ENCODE data around the gene COL6A1.

Gene COL6A1

DNA sequence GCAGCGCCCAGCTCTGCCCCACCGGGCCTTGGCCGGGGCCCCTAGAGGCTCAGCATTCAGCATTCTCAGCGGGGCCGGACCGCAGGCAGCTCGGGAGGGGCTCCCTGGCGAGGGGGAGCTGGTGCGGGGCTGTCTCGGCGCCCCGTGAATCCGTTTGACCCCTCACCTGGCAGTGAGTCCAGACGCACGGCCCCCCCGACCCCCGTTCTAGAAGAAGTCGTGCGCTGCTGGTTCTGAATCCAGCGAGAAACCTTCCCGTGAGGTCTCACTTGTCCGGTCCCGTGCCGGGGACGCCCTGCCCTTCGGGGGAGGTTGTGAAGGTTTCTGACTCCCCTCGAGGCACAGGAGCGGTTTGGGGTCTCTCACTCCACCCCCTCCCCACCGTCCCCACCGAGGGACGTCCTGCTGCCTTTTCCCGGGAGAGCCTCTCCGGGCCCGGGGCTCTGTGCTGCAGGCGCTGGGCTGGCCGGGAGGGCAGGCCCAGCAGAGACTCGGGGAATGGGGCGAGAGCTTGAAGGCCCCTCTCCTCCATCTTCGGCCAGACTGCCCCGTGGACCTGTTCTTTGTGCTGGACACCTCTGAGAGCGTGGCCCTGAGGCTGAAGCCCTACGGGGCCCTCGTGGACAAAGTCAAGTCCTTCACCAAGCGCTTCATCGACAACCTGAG lies 655 bp downstream of the COL6A1 start:
- Histone ChIP-seq H3K4me1 (ENCODE audit: insufficient read depth, low read length, severe bottlenecking) (no peaks in the 10 kb centered on the region), H3K9me3 (ENCODE audit: low read length) (no peaks in the 10 kb centered on the region), H3K9ac (ENCODE audit: low read length) (no peak overlapping the region), H3K27ac (ENCODE audit: low read depth, low read length, poor library complexity, severe bottlenecking) (no peak overlapping the region), H3K36me3 (ENCODE audit: insufficient read depth, low read length) (no peaks in the 10 kb centered on the region), H2AFZ (ENCODE audit: low read length) (no peak overlapping the region), H3K4me2 (ENCODE audit: low read length) (no peak overlapping the region), H3K4me3 (ENCODE audit: low read depth, low read length, poor library complexity, severe bottlenecking) (no peak overlapping the region), H4K20me1 (ENCODE audit: insufficient read depth, low read length) (no peaks in the 10 kb centered on the region), H3K9me2 (ENCODE audit: low read depth, low read length) (no peaks in the 10 kb centered on the region), H3F3A (ENCODE audit: insufficient read depth, low read length) (peaks cover 3% of the 10 kb centered on the region; the same call in 1 of the 2 replicates), H3K27me3 (ENCODE audit: insufficient read depth, low read length) (no peaks in the 10 kb centered on the region), H3K79me2 (ENCODE audit: insufficient read depth, low read length) (no peaks in the 10 kb centered on the region)
- TF ChIP-seq, protein P1, sequence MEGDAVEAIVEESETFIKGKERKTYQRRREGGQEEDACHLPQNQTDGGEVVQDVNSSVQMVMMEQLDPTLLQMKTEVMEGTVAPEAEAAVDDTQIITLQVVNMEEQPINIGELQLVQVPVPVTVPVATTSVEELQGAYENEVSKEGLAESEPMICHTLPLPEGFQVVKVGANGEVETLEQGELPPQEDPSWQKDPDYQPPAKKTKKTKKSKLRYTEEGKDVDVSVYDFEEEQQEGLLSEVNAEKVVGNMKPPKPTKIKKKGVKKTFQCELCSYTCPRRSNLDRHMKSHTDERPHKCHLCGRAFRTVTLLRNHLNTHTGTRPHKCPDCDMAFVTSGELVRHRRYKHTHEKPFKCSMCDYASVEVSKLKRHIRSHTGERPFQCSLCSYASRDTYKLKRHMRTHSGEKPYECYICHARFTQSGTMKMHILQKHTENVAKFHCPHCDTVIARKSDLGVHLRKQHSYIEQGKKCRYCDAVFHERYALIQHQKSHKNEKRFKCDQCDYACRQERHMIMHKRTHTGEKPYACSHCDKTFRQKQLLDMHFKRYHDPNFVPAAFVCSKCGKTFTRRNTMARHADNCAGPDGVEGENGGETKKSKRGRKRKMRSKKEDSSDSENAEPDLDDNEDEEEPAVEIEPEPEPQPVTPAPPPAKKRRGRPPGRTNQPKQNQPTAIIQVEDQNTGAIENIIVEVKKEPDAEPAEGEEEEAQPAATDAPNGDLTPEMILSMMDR (IDR thresholded peaks at IDR 0.05; ENCODE audit: low read length), result no peak
- no peak for TF ChIP-seq EZH2 (IDR thresholded peaks at IDR 0.05; ENCODE audit: borderline replicate concordance, low read length)

DNA sequence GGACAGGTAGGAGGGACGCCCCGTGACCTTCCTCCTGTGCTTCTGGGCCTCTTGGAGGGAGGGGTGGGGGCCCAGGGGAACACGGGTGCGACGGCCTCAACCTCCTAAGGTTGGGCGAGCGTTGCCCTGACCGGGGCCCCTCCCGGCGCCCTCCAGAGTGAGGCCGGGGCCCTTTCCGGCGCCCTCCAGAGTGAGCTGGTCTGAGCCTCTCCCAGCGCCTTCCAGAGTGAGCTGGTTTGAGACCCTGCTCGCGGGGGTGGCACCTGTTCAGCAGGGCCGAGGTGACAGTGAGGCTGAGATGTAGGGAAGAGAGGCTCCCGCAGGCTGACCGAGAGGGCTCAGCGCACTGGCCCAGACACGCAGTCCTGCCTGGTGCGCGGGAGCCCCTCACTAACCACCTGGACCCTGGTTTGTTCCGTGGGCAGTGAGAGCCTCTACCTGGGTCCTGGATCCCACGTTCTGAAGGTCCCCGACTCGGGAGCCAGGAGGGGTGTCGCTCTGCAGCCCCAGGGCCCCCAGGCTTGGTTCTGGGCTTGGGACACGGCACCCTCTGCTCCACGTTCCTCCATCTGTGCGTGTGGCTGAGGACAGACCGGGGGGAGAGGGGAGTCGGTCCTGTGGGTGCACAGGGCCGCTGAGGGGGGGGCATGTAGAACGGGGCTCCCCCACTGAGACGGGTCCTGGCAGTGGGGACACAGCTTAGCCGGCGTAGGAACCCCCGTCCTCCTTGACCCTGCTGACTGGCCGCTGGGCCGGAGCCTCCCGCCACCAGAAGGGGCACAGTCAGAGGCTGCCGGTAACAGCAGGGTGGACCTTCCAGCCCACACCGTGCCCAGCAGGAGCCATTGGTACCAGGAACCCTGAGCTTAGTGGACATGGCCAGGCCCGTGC lies 1.4 kb downstream of the COL6A1 start:
- Histone ChIP-seq H2AFZ (ENCODE audit: low read length) (no peak overlapping the region), H3F3A (ENCODE audit: insufficient read depth, low read length) (peaks cover 3% of the 10 kb centered on the region; the same call in 1 of the 2 replicates), H4K20me1 (ENCODE audit: insufficient read depth, low read length) (no peaks in the 10 kb centered on the region), H3K4me1 (ENCODE audit: insufficient read depth, low read length, severe bottlenecking) (no peaks in the 10 kb centered on the region), H3K9me3 (ENCODE audit: low read length) (no peaks in the 10 kb centered on the region), H3K4me3 (ENCODE audit: low read depth, low read length, poor library complexity, severe bottlenecking) (no peak overlapping the region), H3K27me3 (ENCODE audit: insufficient read depth, low read length) (no peaks in the 10 kb centered on the region), H3K36me3 (ENCODE audit: insufficient read depth, low read length) (no peaks in the 10 kb centered on the region), H3K27ac (ENCODE audit: low read depth, low read length, poor library complexity, severe bottlenecking) (no peak overlapping the region), H3K9me2 (ENCODE audit: low read depth, low read length) (no peaks in the 10 kb centered on the region), H3K4me2 (ENCODE audit: low read length) (no peak overlapping the region), H3K79me2 (ENCODE audit: insufficient read depth, low read length) (no peaks in the 10 kb centered on the region), H3K9ac (ENCODE audit: low read length) (no peak overlapping the region)
- TF ChIP-seq, protein P1 (IDR thresholded peaks at IDR 0.05; ENCODE audit: low read length), result no peak
- no peak for TF ChIP-seq EZH2 (IDR thresholded peaks at IDR 0.05; ENCODE audit: borderline replicate concordance, low read length)

DNA sequence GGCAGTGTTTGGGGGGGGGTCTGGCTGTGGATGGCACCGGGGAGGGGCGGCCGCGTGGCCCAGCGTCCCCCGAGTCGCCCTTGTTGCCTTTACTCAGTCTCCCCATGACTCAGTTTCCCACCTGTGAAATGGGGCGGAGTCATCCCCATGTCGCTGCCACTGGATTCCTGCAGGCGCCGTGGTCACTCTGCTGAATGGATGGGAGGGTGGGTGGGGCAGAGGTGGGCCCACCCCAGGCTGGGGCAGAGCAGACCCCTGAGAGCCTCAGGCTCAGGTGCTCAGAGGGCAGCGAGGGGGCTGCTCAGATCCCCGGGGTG lies 2.0 kb downstream of the COL6A1 start:
- Histone ChIP-seq H3K4me2 (ENCODE audit: low read length) (no peak overlapping the region), H3K9ac (ENCODE audit: low read length) (no peak overlapping the region), H3K27me3 (ENCODE audit: insufficient read depth, low read length) (no peaks in the 10 kb centered on the region), H3K4me1 (ENCODE audit: insufficient read depth, low read length, severe bottlenecking) (no peaks in the 10 kb centered on the region), H2AFZ (ENCODE audit: low read length) (no peak overlapping the region), H4K20me1 (ENCODE audit: insufficient read depth, low read length) (no peaks in the 10 kb centered on the region), H3K9me2 (ENCODE audit: low read depth, low read length) (no peaks in the 10 kb centered on the region), H3K79me2 (ENCODE audit: insufficient read depth, low read length) (no peaks in the 10 kb centered on the region), H3K4me3 (ENCODE audit: low read depth, low read length, poor library complexity, severe bottlenecking) (no peak overlapping the region), H3K27ac (ENCODE audit: low read depth, low read length, poor library complexity, severe bottlenecking) (no peak overlapping the region), H3F3A (ENCODE audit: insufficient read depth, low read length) (peaks cover 3% of the 10 kb centered on the region; the same call in 1 of the 2 replicates), H3K36me3 (ENCODE audit: insufficient read depth, low read length) (no peaks in the 10 kb centered on the region), H3K9me3 (ENCODE audit: low read length) (no peaks in the 10 kb centered on the region)
- TF ChIP-seq, protein P1 (IDR thresholded peaks at IDR 0.05; ENCODE audit: low read length), result no peak
- TF ChIP-seq EZH2 (IDR thresholded peaks at IDR 0.05; ENCODE audit: borderline replicate concordance, low read length), result no peak
